Measurements from ENCODE around the gene GPR183. TPM values are rescaled to one million over a fixed set of nuclear protein-coding genes. Genes with fewer than 3 reads are reported as not detected.

GPR183 gene
- total RNA-seq, 1 donor from 2014 or later = not detected

GRCh38 chr13:99297331-99297730, 9.9 kb downstream of the GPR183 start:
- no peak for DNase-seq (ENCODE audit: extremely low spot score, unreplicated experiment)
- H3K36me3 Mint-ChIP-seq = peaks cover 4% of the 10 kb centered on the region
- peaks cover 5% of the 10 kb centered on the region for H3K4me1 Mint-ChIP-seq (ENCODE audit: unreplicated experiment)
- no peak overlapping the region for H3K4me3 Mint-ChIP-seq
- no peaks in the 10 kb centered on the region for H3K9me3 Mint-ChIP-seq
- TF ChIP-seq CTCF (conservative IDR thresholded peaks at IDR 0.05) = no peak
- H3K27ac Mint-ChIP-seq = no peak overlapping the region
- H3K27me3 Mint-ChIP-seq = no peaks in the 10 kb centered on the region

- Mint-ChIP-seq H3K4me3 (no peak overlapping the region), H3K36me3 (no peaks in the 10 kb centered on the region), H3K27me3 (no peaks in the 10 kb centered on the region), H3K9me3 (no peaks in the 10 kb centered on the region), H3K27ac (no peak overlapping the region), H3K4me1 (ENCODE audit: unreplicated experiment) (peaks cover 5% of the 10 kb centered on the region)
- no peak for TF ChIP-seq CTCF (conservative IDR thresholded peaks at IDR 0.05)
- DNase-seq (ENCODE audit: extremely low spot score, unreplicated experiment) = no peak
Measured at GRCh38 chr13:99296398-99296797, 10.8 kb downstream of the GPR183 start.

GRCh38 chr13:99295488-99296252, 11.5 kb downstream of the GPR183 start:
- peaks cover 5% of the 10 kb centered on the region for H3K4me1 Mint-ChIP-seq (ENCODE audit: unreplicated experiment)
- H3K9me3 Mint-ChIP-seq = no peaks in the 10 kb centered on the region
- H3K36me3 Mint-ChIP-seq = no peaks in the 10 kb centered on the region
- H3K27me3 Mint-ChIP-seq = no peaks in the 10 kb centered on the region
- no peak for TF ChIP-seq CTCF (conservative IDR thresholded peaks at IDR 0.05)
- no peak overlapping the region for H3K27ac Mint-ChIP-seq
- DNase-seq (ENCODE audit: extremely low spot score, unreplicated experiment) = no peak
- no peak overlapping the region for H3K4me3 Mint-ChIP-seq

- Mint-ChIP-seq H3K4me3 (no peak overlapping the region), H3K27ac (no peak overlapping the region), H3K9me3 (no peaks in the 10 kb centered on the region), H3K36me3 (peaks cover 3% of the 10 kb centered on the region), H3K27me3 (no peaks in the 10 kb centered on the region), H3K4me1 (ENCODE audit: unreplicated experiment) (peaks cover 5% of the 10 kb centered on the region)
- DNase-seq (ENCODE audit: extremely low spot score, unreplicated experiment) = no peak
- TF ChIP-seq CTCF (conservative IDR thresholded peaks at IDR 0.05) = no peak
Measured at GRCh38 chr13:99294958-99295357, 12.2 kb downstream of the GPR183 start.

- TF ChIP-seq CTCF (conservative IDR thresholded peaks at IDR 0.05) = no peak
- Mint-ChIP-seq H3K36me3 (peaks cover 6% of the 10 kb centered on the region), H3K4me3 (no peak overlapping the region), H3K27me3 (no peaks in the 10 kb centered on the region), H3K4me1 (ENCODE audit: unreplicated experiment) (peaks cover 5% of the 10 kb centered on the region), H3K9me3 (no peaks in the 10 kb centered on the region), H3K27ac (no peak overlapping the region)
- DNase-seq (ENCODE audit: extremely low spot score, unreplicated experiment) = no peak
Measured at GRCh38 chr13:99294198-99294597, 13.0 kb downstream of the GPR183 start.

Measured in type B pancreatic cell (in vitro differentiated cells).